ENCODE measurements around the gene NCKAP5. TPM values are rescaled to one million over a fixed set of nuclear protein-coding genes. Genes with fewer than 3 reads are reported as not detected.

The NCKAP5 gene
- total RNA-seq, 1 donor from 2014 or later: not detected

GRCh38 chr2:132974467-132975095, 593.7 kb downstream of the NCKAP5 start:
- intact Hi-C loops (cut with micrococcal nuclease): no loop called here
- H3K9me3 Mint-ChIP-seq: no peaks in the 10 kb centered on the region
- no peak overlapping the region for H3K27ac Mint-ChIP-seq
- H3K4me3 Mint-ChIP-seq: no peak overlapping the region
- H3K4me1 Mint-ChIP-seq (ENCODE audit: low read depth): no peaks in the 10 kb centered on the region
- H3K27me3 Mint-ChIP-seq (ENCODE audit: insufficient read depth): peaks cover 4% of the 10 kb centered on the region
- DNase-seq (ENCODE audit: low spot score): no peak
- H3K36me3 Mint-ChIP-seq (ENCODE audit: low read depth): no peaks in the 10 kb centered on the region

DNA sequence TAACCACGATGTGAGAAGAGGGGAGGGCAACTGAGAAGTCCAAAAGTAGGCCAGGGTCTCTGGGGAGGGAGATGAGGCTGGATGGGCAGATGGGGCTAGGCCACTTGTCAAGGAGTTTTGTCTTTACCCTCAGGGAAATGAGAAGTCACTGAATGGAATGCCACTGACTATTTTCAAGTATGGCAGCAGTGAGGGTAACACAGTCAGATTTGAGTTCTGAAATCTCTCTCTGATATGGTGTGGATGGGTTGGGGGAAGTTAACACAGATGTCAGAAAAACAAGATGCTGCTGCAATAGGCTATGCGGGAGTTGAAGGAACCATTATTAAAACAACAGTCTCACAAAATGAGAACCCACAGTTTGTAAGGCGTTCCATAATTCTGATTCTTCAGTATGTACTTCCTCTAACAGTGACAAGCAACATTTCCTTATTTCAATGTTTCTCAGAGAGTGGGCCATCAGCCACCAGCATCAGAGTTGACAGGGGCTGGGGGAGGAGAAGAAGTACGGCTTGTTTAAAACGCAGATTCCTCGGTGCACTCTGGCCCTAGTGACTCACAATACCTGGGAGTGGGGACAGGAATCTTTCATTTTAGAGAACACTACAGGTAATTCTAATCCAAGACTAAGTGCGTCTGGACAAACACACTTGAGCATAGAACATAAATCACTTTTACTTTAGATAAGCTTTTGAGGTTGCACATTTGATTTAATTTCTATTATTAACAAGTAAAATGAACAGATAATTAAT, 596.8 kb downstream of the NCKAP5 start:
- H3K27ac Mint-ChIP-seq: no peak overlapping the region

DNA sequence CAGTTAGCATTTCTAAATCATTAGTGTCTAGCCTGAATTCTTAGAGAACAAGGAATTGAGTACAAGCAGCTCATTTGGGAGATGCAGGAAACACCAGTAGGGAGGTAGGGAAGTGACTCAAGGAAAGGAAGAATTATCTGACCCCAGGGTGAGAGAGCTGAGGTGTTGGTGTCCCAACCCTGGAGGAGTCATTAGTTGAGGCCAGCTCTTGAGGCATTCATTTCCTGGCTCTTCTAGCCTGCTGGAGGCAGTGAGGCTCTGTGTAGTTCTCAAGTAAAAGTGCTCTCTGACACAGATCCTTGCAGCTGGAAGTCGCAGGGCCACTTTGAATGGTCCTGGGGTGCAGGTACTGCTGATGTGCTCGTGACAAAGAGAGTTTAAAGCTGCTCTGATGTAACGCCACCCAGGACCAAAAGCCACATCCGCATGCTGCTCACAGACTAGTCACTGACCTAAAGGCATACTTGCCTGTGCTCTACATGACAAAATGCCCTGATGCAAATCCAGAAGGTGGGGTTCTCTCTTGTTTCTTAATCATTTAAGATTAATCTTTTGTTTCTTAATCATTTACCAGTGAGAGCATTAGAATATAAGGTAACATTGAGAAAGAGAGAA, 598.8 kb downstream of the NCKAP5 start:
- Mint-ChIP-seq H3K4me3 (no peak overlapping the region), H3K27me3 (ENCODE audit: insufficient read depth) (peaks cover 4% of the 10 kb centered on the region), H3K36me3 (ENCODE audit: low read depth) (no peaks in the 10 kb centered on the region), H3K4me1 (ENCODE audit: low read depth) (no peaks in the 10 kb centered on the region), H3K9me3 (no peaks in the 10 kb centered on the region), H3K27ac (no peak overlapping the region)
- intact Hi-C loops (cut with micrococcal nuclease): no loop called here
- DNase-seq (ENCODE audit: low spot score): no peak

More for the DNA sequence above, 596.8 kb downstream of the NCKAP5 start:
- H3K4me1 Mint-ChIP-seq (ENCODE audit: low read depth): no peaks in the 10 kb centered on the region
- peaks cover 4% of the 10 kb centered on the region for H3K27me3 Mint-ChIP-seq (ENCODE audit: insufficient read depth)
- intact Hi-C loops (cut with micrococcal nuclease): no loop called here
- no peaks in the 10 kb centered on the region for H3K36me3 Mint-ChIP-seq (ENCODE audit: low read depth)
- H3K9me3 Mint-ChIP-seq: no peaks in the 10 kb centered on the region
- DNase-seq (ENCODE audit: low spot score): no peak
- H3K4me3 Mint-ChIP-seq: no peak overlapping the region

GRCh38 chr2:132965460-132965859, 602.8 kb downstream of the NCKAP5 start:
- intact Hi-C loops (cut with micrococcal nuclease): no loop called here
- Mint-ChIP-seq H3K36me3 (ENCODE audit: low read depth) (no peaks in the 10 kb centered on the region), H3K9me3 (no peaks in the 10 kb centered on the region), H3K27me3 (ENCODE audit: insufficient read depth) (peaks cover 2% of the 10 kb centered on the region), H3K4me3 (no peak overlapping the region), H3K27ac (no peak overlapping the region), H3K4me1 (ENCODE audit: low read depth) (no peaks in the 10 kb centered on the region)
- DNase-seq (ENCODE audit: low spot score): no peak

- Mint-ChIP-seq H3K9me3 (no peaks in the 10 kb centered on the region), H3K27ac (no peak overlapping the region), H3K4me1 (ENCODE audit: low read depth) (no peaks in the 10 kb centered on the region), H3K27me3 (ENCODE audit: insufficient read depth) (no peaks in the 10 kb centered on the region), H3K4me3 (no peak overlapping the region), H3K36me3 (ENCODE audit: low read depth) (no peaks in the 10 kb centered on the region)
- intact Hi-C loops (cut with micrococcal nuclease): no loop called here
- DNase-seq (ENCODE audit: low spot score): no peak
These were observed 605.1 kb downstream of the NCKAP5 start for GRCh38 chr2:132963161-132963560.

- Mint-ChIP-seq H3K9me3 (no peaks in the 10 kb centered on the region), H3K4me1 (ENCODE audit: low read depth) (no peaks in the 10 kb centered on the region), H3K27me3 (ENCODE audit: insufficient read depth) (no peaks in the 10 kb centered on the region), H3K4me3 (no peak overlapping the region), H3K27ac (no peak overlapping the region), H3K36me3 (ENCODE audit: low read depth) (no peaks in the 10 kb centered on the region)
- intact Hi-C loops (cut with micrococcal nuclease): no loop called here
- no peak for DNase-seq (ENCODE audit: low spot score)
These were observed 609.4 kb downstream of the NCKAP5 start for GRCh38 chr2:132958887-132959286.

DNA sequence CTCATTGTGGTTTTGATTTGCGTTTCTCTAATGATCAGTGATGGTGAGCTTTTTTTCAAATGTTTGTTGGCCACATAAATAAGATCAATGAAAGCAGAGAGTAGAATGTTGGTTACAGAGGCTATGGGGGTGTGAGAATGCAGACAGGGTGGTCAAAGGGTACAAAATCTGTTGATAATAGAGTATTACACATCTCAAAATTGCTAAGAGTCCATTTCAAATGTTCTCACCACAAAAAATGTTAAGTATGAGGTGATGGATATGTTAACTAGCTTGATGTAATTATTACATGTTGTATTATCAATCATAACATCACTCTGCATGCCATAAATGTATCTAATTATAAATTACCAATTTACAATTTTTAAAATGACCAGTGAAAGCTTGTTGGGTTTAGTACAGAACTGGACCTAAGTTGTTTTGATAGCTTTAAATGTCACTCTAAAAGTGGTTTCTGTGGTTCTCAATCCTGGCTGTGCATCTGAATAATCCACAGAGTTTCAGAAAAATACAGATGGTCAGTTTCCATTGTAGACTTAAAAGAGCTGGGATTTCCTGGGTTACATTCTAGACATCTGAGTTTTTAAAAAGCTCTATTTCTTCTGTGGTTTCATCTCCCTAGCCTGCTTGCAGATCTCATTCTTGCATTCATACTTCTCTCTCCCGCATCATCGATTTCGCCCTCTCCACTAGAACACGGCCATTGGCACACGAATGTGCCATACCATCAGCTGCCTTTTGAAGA, 612.2 kb downstream of the NCKAP5 start:
- intact Hi-C loops (cut with micrococcal nuclease): no loop called here
- Mint-ChIP-seq H3K27ac (no peak overlapping the region), H3K36me3 (ENCODE audit: low read depth) (no peaks in the 10 kb centered on the region), H3K4me1 (ENCODE audit: low read depth) (peaks cover 6% of the 10 kb centered on the region), H3K27me3 (ENCODE audit: insufficient read depth) (no peaks in the 10 kb centered on the region), H3K9me3 (no peaks in the 10 kb centered on the region), H3K4me3 (no peak overlapping the region)
- DNase-seq (ENCODE audit: low spot score): no peak

GRCh38 chr2:132953771-132954170, 614.5 kb downstream of the NCKAP5 start:
- no peaks in the 10 kb centered on the region for H3K9me3 Mint-ChIP-seq
- intact Hi-C loops (cut with micrococcal nuclease): no loop called here

GRCh38 chr2:132951008-132951714, 617.1 kb downstream of the NCKAP5 start:
- intact Hi-C loops (cut with micrococcal nuclease): no loop called here
- no peak overlapping the region for H3K4me3 Mint-ChIP-seq

More at GRCh38 chr2:132953771-132954170, 614.5 kb downstream of the NCKAP5 start:
- DNase-seq (ENCODE audit: low spot score): no peak
- Mint-ChIP-seq H3K4me1 (ENCODE audit: low read depth) (peaks cover 7% of the 10 kb centered on the region), H3K4me3 (no peak overlapping the region), H3K36me3 (ENCODE audit: low read depth) (no peaks in the 10 kb centered on the region), H3K27me3 (ENCODE audit: insufficient read depth) (no peaks in the 10 kb centered on the region), H3K27ac (no peak overlapping the region)

DNA sequence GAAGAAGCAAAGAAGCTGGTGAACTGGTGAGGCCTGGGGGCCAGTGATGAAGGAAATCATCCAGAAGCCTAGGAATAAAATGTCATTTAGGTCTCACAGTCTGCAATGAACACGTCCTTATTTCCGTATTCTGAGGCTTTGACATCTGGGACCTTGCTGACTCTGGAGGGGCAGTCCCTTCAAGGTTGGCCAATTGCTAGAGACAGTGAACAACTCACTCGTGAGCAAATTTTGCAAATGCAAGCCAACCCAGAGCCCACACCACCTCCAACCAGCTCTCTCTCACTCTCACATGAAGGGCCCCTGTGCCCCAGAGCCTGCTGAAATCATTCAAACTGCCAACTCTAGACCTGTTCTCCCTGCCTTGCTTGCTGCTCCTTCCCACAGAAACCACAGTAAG, 619.2 kb downstream of the NCKAP5 start:
- Mint-ChIP-seq H3K9me3 (no peaks in the 10 kb centered on the region), H3K27ac (no peak overlapping the region), H3K27me3 (ENCODE audit: insufficient read depth) (no peaks in the 10 kb centered on the region), H3K36me3 (ENCODE audit: low read depth) (no peaks in the 10 kb centered on the region), H3K4me3 (no peak overlapping the region), H3K4me1 (ENCODE audit: low read depth) (peaks cover 7% of the 10 kb centered on the region)
- no peak for DNase-seq (ENCODE audit: low spot score)
- intact Hi-C loops (cut with micrococcal nuclease): no loop called here

More at GRCh38 chr2:132951008-132951714, 617.1 kb downstream of the NCKAP5 start:
- H3K27ac Mint-ChIP-seq: no peak overlapping the region
- no peaks in the 10 kb centered on the region for H3K9me3 Mint-ChIP-seq
- H3K4me1 Mint-ChIP-seq (ENCODE audit: low read depth): peaks cover 7% of the 10 kb centered on the region
- no peaks in the 10 kb centered on the region for H3K27me3 Mint-ChIP-seq (ENCODE audit: insufficient read depth)
- no peaks in the 10 kb centered on the region for H3K36me3 Mint-ChIP-seq (ENCODE audit: low read depth)
- DNase-seq (ENCODE audit: low spot score): no peak

DNA sequence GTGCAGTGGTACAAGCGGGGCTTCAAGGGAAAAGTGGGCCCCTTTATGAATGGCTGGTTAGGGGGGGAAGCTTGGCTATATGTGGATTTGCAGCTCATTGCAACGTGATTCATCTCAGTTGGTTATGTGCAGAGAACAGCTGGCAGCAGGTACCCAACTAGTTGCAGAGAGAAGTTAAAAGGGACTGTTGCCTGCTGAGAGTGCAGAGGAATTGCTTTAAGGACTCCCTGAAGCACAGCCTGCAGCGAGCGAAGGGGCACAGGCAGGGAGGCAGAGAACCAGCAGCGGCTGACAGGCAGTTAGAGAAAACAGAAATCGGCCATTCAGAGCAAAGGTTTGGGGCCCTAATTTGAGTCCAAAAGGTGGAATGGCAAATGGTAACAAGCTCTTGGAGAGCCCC, 620.1 kb downstream of the NCKAP5 start:
- Mint-ChIP-seq H3K4me3 (no peak overlapping the region), H3K27ac (no peak overlapping the region), H3K9me3 (no peaks in the 10 kb centered on the region), H3K4me1 (ENCODE audit: low read depth) (peaks cover 7% of the 10 kb centered on the region), H3K27me3 (ENCODE audit: insufficient read depth) (no peaks in the 10 kb centered on the region), H3K36me3 (ENCODE audit: low read depth) (no peaks in the 10 kb centered on the region)
- no peak for DNase-seq (ENCODE audit: low spot score)
- intact Hi-C loops (cut with micrococcal nuclease): no loop called here

DNA sequence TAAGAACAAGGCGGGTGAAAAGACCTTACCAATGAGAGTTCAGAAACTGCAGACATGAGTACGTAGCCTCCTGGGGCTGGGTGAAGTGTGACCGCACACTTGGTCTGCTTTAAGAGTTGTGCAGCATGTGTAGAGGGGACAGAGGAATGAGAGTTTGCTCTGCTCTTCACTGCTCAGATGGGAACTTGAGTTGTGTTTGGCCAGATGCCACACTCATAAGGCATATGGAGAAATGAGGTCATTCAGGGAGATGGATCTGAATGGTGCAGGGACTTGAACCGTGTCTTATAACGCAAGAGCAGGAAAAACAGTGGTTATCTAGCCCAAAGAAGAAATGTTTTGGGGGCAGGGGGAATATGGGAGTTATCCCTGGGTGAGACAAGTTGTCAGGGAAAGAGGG, 624.4 kb downstream of the NCKAP5 start:
- H3K36me3 Mint-ChIP-seq (ENCODE audit: low read depth): no peaks in the 10 kb centered on the region
- intact Hi-C loops (cut with micrococcal nuclease): no loop called here
- no peaks in the 10 kb centered on the region for H3K27me3 Mint-ChIP-seq (ENCODE audit: insufficient read depth)
- no peaks in the 10 kb centered on the region for H3K9me3 Mint-ChIP-seq
- H3K4me1 Mint-ChIP-seq (ENCODE audit: low read depth): no peaks in the 10 kb centered on the region
- H3K4me3 Mint-ChIP-seq: no peak overlapping the region
- DNase-seq (ENCODE audit: low spot score): no peak
- no peak overlapping the region for H3K27ac Mint-ChIP-seq

All from activated T-helper 1 cell treated with anti-CD3 and anti-CD28 coated beads, Interleukin-12 subunit alpha, Interleukin-12 subunit beta, Interleukin-2, Interleukin-4 antibody, amounts not matched to agents 30 ng/mL and 10 ng/mL and 1 ng/mL, durations not matched to agents 14 hours and 24 hours and 36 hours (primary cell).